Testis (tissue), 2 donors: Measurements from ENCODE around the gene NRXN3.

ENCODE experiments used
- CTCF ChIP-seq, 3 experiments: fragments of 450-650 bp in 2 of 3; fragments of 200-600 bp in 1 of 3; sonication (generic) in 1 of 3; IDR thresholded peaks; one replicate each; pipeline ENCODE4 v1.5.1; 2016 to 2019; ENCODE audit warnings: antibody characterized with exemption in 3 of 3, mild to moderate bottlenecking in 2 of 3, moderate library complexity in 1 of 3
- POLR2A ChIP-seq: fragments of 450-650 bp; IDR thresholded peaks from one replicate; pipeline ENCODE4 v1.6.1; 2017; ENCODE audit warnings: antibody characterized with exemption, mild to moderate bottlenecking, moderate library complexity

GRCh38 chr14:79044894-79045624 is 874.9 kb downstream of the NRXN3 start:
- TF ChIP-seq CTCF (IDR thresholded peaks at IDR 0.05) (no peak), POLR2A (no peak)
